OCI-LY1 (cell line): ENCODE data around the gene EVC2.

ENCODE experiments used
- H2AFZ ChIP-seq: fragments of 200-600 bp; sonication (generic), shearing (Covaris generic); 2 replicates; pipeline ENCODE4 v1.6.0; 2014; ENCODE audit warnings: antibody characterized with exemption, mild to moderate bottlenecking, low read length
- H3F3A ChIP-seq: fragments of 200-600 bp; sonication (generic), shearing (Covaris generic); 2 replicates; pipeline ENCODE4 v1.6.0; 2014; ENCODE audit warnings: mild to moderate bottlenecking, antibody characterized with exemption, low read length, moderate library complexity; ENCODE audit not compliant: insufficient read depth
- H3K27ac ChIP-seq: fragments of 200-600 bp; sonication (generic); 2 replicates; pipeline ENCODE4 v1.5.1; 2014; ENCODE audit warnings: low read length, mixed run types, mild to moderate bottlenecking, low read depth; ENCODE audit not compliant: poor library complexity, severe bottlenecking
- H3K27me3 ChIP-seq: fragments of 200-600 bp; sonication (generic); 2 replicates; pipeline ENCODE4 v1.6.0; 2014; ENCODE audit warnings: antibody characterized with exemption, mild to moderate bottlenecking, low read length, moderate library complexity; ENCODE audit not compliant: insufficient read depth
- H3K36me3 ChIP-seq: fragments of 200-600 bp; sonication (generic); 2 replicates; pipeline ENCODE4 v1.6.1; 2014; ENCODE audit warnings: mild to moderate bottlenecking, antibody characterized with exemption, low read length, moderate library complexity, mixed read lengths; ENCODE audit not compliant: insufficient read depth
- H3K4me1 ChIP-seq: fragments of 200-600 bp; sonication (generic); 2 replicates; pipeline ENCODE4 v1.5.1; 2014; ENCODE audit warnings: mild to moderate bottlenecking, low read length, moderate library complexity; ENCODE audit not compliant: insufficient read depth, severe bottlenecking
- H3K4me2 ChIP-seq: fragments of 200-600 bp; sonication (generic), shearing (Covaris generic); 2 replicates; pipeline ENCODE4 v1.6.1; 2014; ENCODE audit warnings: low read length
- H3K4me3 ChIP-seq: fragments of 200-600 bp; sonication (generic); 2 replicates; pipeline ENCODE4 v1.5.1; 2014; ENCODE audit warnings: low read length, low read depth, mild to moderate bottlenecking, mixed read lengths; ENCODE audit not compliant: poor library complexity, severe bottlenecking
- H3K79me2 ChIP-seq: fragments of 200-600 bp; shearing (Covaris generic); 2 replicates; pipeline ENCODE4 v1.6.1; 2016; ENCODE audit warnings: mixed run types, low read length, mixed read lengths; ENCODE audit not compliant: insufficient read depth
- H3K9ac ChIP-seq: fragments of 200-600 bp; sonication (generic), shearing (Covaris generic); 2 replicates; pipeline ENCODE4 v1.6.1; 2014; ENCODE audit warnings: mild to moderate bottlenecking, low read length, mixed read lengths
- H3K9me2 ChIP-seq: fragments of 200-600 bp; sonication (generic), shearing (Covaris generic); 2 replicates; pipeline ENCODE4 v1.6.1; 2014; ENCODE audit warnings: low read depth, mild to moderate bottlenecking, low read length, mixed read lengths
- H3K9me3 ChIP-seq: fragments of 200-600 bp; shearing (Covaris generic); 2 replicates; pipeline ENCODE4 v1.6.1; 2014; ENCODE audit warnings: low read length, mixed read lengths
- H4K20me1 ChIP-seq: fragments of 200-600 bp; sonication (generic), shearing (Covaris generic); 2 replicates; pipeline ENCODE4 v1.6.0; 2016; ENCODE audit warnings: mild to moderate bottlenecking, low read length; ENCODE audit not compliant: insufficient read depth
- EZH2 ChIP-seq: fragments of 200-600 bp; sonication (generic), shearing (Covaris generic); IDR thresholded peaks from 2 replicates; pipeline ENCODE4 v1.8.0; 2017; ENCODE audit warnings: borderline replicate concordance, mixed run types, mild to moderate bottlenecking, antibody characterized with exemption, low read length, moderate library complexity, mixed read lengths
- TF ChIP-seq, protein P1 (sequence below): fragments of 200-600 bp; sonication (generic), shearing (Covaris generic); IDR thresholded peaks from 2 replicates; pipeline ENCODE4 v1.5.1; 2017; ENCODE audit warnings: mild to moderate bottlenecking, antibody characterized with exemption, low read length, moderate library complexity, mixed read lengths

Gene EVC2

DNA sequence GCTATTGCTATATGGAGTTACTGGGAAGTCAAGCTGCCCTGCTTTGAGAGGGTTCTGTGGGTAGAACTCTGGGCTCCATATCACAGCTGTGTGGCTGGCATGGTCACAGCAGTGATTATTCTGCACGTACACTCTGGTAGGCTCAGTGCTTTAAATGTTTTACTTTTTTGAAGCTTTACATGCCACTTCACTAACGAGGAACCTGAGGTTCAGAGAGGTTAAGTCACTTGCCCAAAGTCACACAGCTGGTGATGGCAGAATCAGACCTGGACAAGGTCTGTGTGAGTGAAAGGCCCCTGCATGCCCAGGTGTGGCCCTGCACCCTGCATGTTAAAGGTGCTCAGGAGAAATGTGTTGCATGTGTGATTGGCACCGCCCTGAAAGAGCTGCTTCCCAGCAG is 27.1 kb upstream of the EVC2 start:
- TF ChIP-seq, protein P1, sequence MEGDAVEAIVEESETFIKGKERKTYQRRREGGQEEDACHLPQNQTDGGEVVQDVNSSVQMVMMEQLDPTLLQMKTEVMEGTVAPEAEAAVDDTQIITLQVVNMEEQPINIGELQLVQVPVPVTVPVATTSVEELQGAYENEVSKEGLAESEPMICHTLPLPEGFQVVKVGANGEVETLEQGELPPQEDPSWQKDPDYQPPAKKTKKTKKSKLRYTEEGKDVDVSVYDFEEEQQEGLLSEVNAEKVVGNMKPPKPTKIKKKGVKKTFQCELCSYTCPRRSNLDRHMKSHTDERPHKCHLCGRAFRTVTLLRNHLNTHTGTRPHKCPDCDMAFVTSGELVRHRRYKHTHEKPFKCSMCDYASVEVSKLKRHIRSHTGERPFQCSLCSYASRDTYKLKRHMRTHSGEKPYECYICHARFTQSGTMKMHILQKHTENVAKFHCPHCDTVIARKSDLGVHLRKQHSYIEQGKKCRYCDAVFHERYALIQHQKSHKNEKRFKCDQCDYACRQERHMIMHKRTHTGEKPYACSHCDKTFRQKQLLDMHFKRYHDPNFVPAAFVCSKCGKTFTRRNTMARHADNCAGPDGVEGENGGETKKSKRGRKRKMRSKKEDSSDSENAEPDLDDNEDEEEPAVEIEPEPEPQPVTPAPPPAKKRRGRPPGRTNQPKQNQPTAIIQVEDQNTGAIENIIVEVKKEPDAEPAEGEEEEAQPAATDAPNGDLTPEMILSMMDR: no peak
- no peak for TF ChIP-seq EZH2
- H3K27me3 ChIP-seq: no peaks in the 10 kb centered on the region
- no peaks in the 10 kb centered on the region for H4K20me1 ChIP-seq
- no peaks in the 10 kb centered on the region for H3K9me3 ChIP-seq
- no peak overlapping the region for H3K9ac ChIP-seq
- no peak overlapping the region for H3K4me2 ChIP-seq
- no peak overlapping the region for H2AFZ ChIP-seq
- no peaks in the 10 kb centered on the region for H3K4me1 ChIP-seq
- H3K27ac ChIP-seq: no peak overlapping the region
- no peaks in the 10 kb centered on the region for H3K79me2 ChIP-seq
- no peaks in the 10 kb centered on the region for H3F3A ChIP-seq
- peaks cover 9% of the 10 kb centered on the region; the same call in 1 of the 2 replicates for H3K36me3 ChIP-seq
- H3K4me3 ChIP-seq: no peak overlapping the region
- no peaks in the 10 kb centered on the region for H3K9me2 ChIP-seq

DNA sequence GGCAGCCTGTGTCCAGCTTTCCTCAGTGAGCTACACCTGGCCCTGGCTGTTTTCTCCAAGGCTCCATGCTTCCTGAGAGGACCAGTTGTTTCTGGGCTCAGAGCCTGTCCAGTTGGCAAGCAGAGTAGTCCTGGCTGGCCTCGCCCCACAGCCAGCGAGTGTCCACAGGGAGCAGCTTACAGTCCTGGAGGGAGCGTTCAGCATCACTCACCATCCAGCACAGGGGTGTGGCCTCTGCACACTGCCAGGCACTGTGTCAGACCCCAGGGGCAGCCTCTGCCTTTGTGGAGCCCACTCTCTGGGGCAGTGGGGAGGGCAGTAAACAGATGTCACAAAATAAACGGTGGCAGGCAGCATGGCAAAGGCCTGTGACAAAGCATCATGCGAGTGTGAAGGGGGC is 26.5 kb upstream of the EVC2 start:
- Histone ChIP-seq H3K4me1 (no peaks in the 10 kb centered on the region), H3K4me2 (no peak overlapping the region), H3K27me3 (no peaks in the 10 kb centered on the region), H3K9me2 (no peaks in the 10 kb centered on the region), H3K36me3 (peaks cover 9% of the 10 kb centered on the region; the same call in 1 of the 2 replicates), H3K27ac (no peak overlapping the region), H3F3A (no peaks in the 10 kb centered on the region), H3K9me3 (no peaks in the 10 kb centered on the region), H2AFZ (no peak overlapping the region), H3K4me3 (no peak overlapping the region), H3K79me2 (no peaks in the 10 kb centered on the region), H4K20me1 (no peaks in the 10 kb centered on the region), H3K9ac (no peak overlapping the region)
- TF ChIP-seq, protein P1: no peak
- TF ChIP-seq EZH2: no peak

DNA sequence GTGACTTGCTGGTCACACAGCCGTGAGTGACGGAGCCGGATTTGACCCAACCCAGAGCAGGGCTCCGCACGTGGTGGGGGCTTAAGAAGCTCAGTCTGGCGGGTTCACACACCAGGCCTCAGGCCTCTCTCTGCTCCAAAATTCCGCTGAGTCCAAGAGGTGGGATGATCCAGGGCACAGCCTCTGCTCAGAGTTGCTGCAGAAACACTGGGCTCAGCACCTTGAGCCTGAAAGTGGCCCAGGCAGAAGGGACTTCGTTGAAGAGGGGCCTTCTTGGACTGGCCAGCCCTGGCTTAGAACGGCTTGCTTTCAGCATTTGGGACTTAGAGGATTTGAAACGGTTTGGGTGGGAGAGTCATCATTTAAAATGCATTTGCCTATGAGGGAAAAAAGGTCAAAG is 23.8 kb upstream of the EVC2 start:
- Histone ChIP-seq H3K79me2 (no peaks in the 10 kb centered on the region), H3K36me3 (peaks cover 15% of the 10 kb centered on the region; the same call in 1 of the 2 replicates), H3F3A (no peaks in the 10 kb centered on the region), H3K4me3 (no peak overlapping the region), H3K9me3 (no peaks in the 10 kb centered on the region), H3K27me3 (no peaks in the 10 kb centered on the region), H4K20me1 (no peaks in the 10 kb centered on the region), H3K4me1 (no peaks in the 10 kb centered on the region), H3K9ac (no peak overlapping the region), H2AFZ (no peak overlapping the region), H3K9me2 (no peaks in the 10 kb centered on the region), H3K4me2 (no peak overlapping the region), H3K27ac (no peak overlapping the region)
- TF ChIP-seq, protein P1: no peak
- no peak for TF ChIP-seq EZH2
